Trophoblast cell (in vitro differentiated cells and primary cell): ENCODE data around the gene TACC3.

ENCODE experiments used
- DNase-seq, 2 donors: peaks; one replicate each; pipeline ENCODE4 v3.0.0-alpha.2; 2016
- H2AFZ ChIP-seq: 2 replicates; pipeline ENCODE4 v1.6.1; 2013; ENCODE audit warnings: low read length, moderate library complexity, mild to moderate bottlenecking; ENCODE audit not compliant: insufficient read depth, poor library complexity
- H2AK5ac ChIP-seq: 2 replicates; pipeline ENCODE4 v1.6.1; 2013; ENCODE audit warnings: mild to moderate bottlenecking, low read length
- H2BK120ac ChIP-seq: 2 replicates; pipeline ENCODE4 v1.6.1; 2013; ENCODE audit warnings: low read length, mild to moderate bottlenecking, moderate library complexity; ENCODE audit not compliant: insufficient read depth, poor library complexity
- H2BK12ac ChIP-seq: 2 replicates; pipeline ENCODE4 v1.6.1; 2013; ENCODE audit warnings: mild to moderate bottlenecking, low read length, moderate library complexity
- H2BK5ac ChIP-seq: 2 replicates; pipeline ENCODE4 v1.6.1; 2013; ENCODE audit warnings: low read length, low read depth, moderate library complexity, mild to moderate bottlenecking; ENCODE audit not compliant: poor library complexity
- H3K14ac ChIP-seq: 2 replicates; pipeline ENCODE4 v1.6.1; 2013; ENCODE audit warnings: mild to moderate bottlenecking, low read length
- H3K18ac ChIP-seq: 2 replicates; pipeline ENCODE4 v1.6.1; 2013; ENCODE audit warnings: mild to moderate bottlenecking, low read length
- H3K23ac ChIP-seq: 2 replicates; pipeline ENCODE4 v1.6.1; 2013; ENCODE audit warnings: low read length
- H3K27ac ChIP-seq: 2 replicates; pipeline ENCODE4 v1.5.1; 2013; ENCODE audit warnings: low read depth, mild to moderate bottlenecking, inconsistent platforms, low read length, moderate library complexity
- H3K27me3 ChIP-seq: 2 replicates; pipeline ENCODE4 v1.6.1; 2013; ENCODE audit warnings: inconsistent platforms, mild to moderate bottlenecking, low read length, moderate library complexity; ENCODE audit not compliant: insufficient read depth
- H3K36me3 ChIP-seq, 2 experiments: 1 replicate in 1 of 2; 2 replicates in 1 of 2; pipeline ENCODE4 v1.6.1; 2013; ENCODE audit warnings: low read length in 2 of 2, mild to moderate bottlenecking in 2 of 2, moderate library complexity in 1 of 2; ENCODE audit not compliant: insufficient read depth in 2 of 2, control insufficient read depth in 1 of 2
- H3K4ac ChIP-seq: 2 replicates; pipeline ENCODE4 v1.6.1; 2013; ENCODE audit warnings: low read depth, mild to moderate bottlenecking, low read length, moderate library complexity
- H3K4me1 ChIP-seq, 2 experiments: 1 replicate in 1 of 2; 2 replicates in 1 of 2; pipeline ENCODE4 v1.6.1; 2013; ENCODE audit warnings: low read length in 2 of 2, mild to moderate bottlenecking in 2 of 2, moderate library complexity in 1 of 2; ENCODE audit not compliant: insufficient read depth in 2 of 2, control insufficient read depth in 1 of 2
- H3K4me2 ChIP-seq: 2 replicates; pipeline ENCODE4 v1.6.1; 2013; ENCODE audit warnings: inconsistent platforms, mild to moderate bottlenecking, low read length, moderate library complexity
- H3K4me3 ChIP-seq: 2 replicates; pipeline ENCODE4 v1.5.1; 2013; ENCODE audit warnings: mild to moderate bottlenecking, low read depth, low read length, inconsistent platforms
- H3K79me1 ChIP-seq: one replicate; pipeline ENCODE4 v1.6.1; 2013; ENCODE audit warnings: low read length
- H3K79me2 ChIP-seq: 2 replicates; pipeline ENCODE4 v1.6.1; 2013; ENCODE audit warnings: low read length, mild to moderate bottlenecking; ENCODE audit not compliant: control insufficient read depth, insufficient read depth, poor library complexity
- H3K9ac ChIP-seq: 2 replicates; pipeline ENCODE4 v1.6.1; 2013; ENCODE audit warnings: mild to moderate bottlenecking, low read length
- H3K9me3 ChIP-seq: 2 replicates; pipeline ENCODE4 v1.6.1; 2013; ENCODE audit warnings: low read depth, mild to moderate bottlenecking, control low read depth, inconsistent platforms, low read length; ENCODE audit not compliant: insufficient read depth
- H4K12ac ChIP-seq: 2 replicates; pipeline ENCODE4 v1.6.1; 2013; ENCODE audit warnings: low read depth, mild to moderate bottlenecking, low read length, moderate library complexity
- H4K8ac ChIP-seq: 2 replicates; pipeline ENCODE4 v1.6.1; 2013; ENCODE audit warnings: low read depth, mild to moderate bottlenecking, low read length, moderate library complexity
- H4K91ac ChIP-seq: one replicate; pipeline ENCODE4 v1.6.1; 2013; ENCODE audit warnings: low read depth, mild to moderate bottlenecking, low read length, moderate library complexity
- WGBS: extraction: QIAGEN DNeasy Blood & Tissue Kit; methylation state at CpG from one replicate; pipeline ENCODE4 v1.1.7; 2013; ENCODE audit warnings: missing lambda C conversion rate; ENCODE audit not compliant: insufficient read length, insufficient coverage; ENCODE audit errors: extremely low coverage; 5-methylcytosine and 5-hydroxymethylcytosine counted together

Gene TACC3

DNA sequence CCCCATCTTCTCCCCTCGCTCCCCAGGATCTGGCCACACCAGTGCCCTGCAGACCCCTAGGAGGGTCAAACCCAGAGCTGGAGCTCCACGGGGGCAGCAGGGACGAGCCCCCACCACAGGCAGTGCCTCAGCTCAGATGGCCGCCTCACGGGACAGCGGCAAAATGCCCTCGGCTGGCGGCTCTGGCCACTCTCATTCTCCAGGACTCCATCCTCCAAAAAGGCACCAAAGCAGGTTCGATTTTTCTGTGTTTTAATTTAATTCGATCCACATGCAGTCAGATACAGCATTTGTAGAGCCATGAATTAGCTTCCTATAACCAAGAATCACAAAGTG, 45.6 kb upstream of the TACC3 start:
- H4K12ac ChIP-seq, result no peak overlapping the region
- no peak overlapping the region for H4K91ac ChIP-seq
- no peaks in the 10 kb centered on the region for H3K27me3 ChIP-seq
- H3K18ac ChIP-seq, result no peak overlapping the region
- no peak overlapping the region for H2BK5ac ChIP-seq
- no peak overlapping the region for H3K9ac ChIP-seq
- no peaks in the 10 kb centered on the region for H3K4me1 ChIP-seq
- no peaks in the 10 kb centered on the region for H3K36me3 ChIP-seq
- no peak overlapping the region for H3K4me3 ChIP-seq
- no peaks in the 10 kb centered on the region for H3K79me2 ChIP-seq
- H2AK5ac ChIP-seq, result no peak overlapping the region
- H2BK120ac ChIP-seq, result no peak overlapping the region
- no peaks in the 10 kb centered on the region for H3K9me3 ChIP-seq
- no peak overlapping the region for H2AFZ ChIP-seq
- no peak overlapping the region for H4K8ac ChIP-seq
- H3K79me1 ChIP-seq, result no peaks in the 10 kb centered on the region
- WGBS, result no CpG with 5 or more reads among the region's 10 CpGs
- H3K4ac ChIP-seq, result no peak overlapping the region
- no peak overlapping the region for H3K4me2 ChIP-seq
- DNase-seq, result no peak
- H2BK12ac ChIP-seq, result no peak overlapping the region
- H3K27ac ChIP-seq, result no peak overlapping the region
- no peak overlapping the region for H3K23ac ChIP-seq
- no peak overlapping the region for H3K14ac ChIP-seq

DNA sequence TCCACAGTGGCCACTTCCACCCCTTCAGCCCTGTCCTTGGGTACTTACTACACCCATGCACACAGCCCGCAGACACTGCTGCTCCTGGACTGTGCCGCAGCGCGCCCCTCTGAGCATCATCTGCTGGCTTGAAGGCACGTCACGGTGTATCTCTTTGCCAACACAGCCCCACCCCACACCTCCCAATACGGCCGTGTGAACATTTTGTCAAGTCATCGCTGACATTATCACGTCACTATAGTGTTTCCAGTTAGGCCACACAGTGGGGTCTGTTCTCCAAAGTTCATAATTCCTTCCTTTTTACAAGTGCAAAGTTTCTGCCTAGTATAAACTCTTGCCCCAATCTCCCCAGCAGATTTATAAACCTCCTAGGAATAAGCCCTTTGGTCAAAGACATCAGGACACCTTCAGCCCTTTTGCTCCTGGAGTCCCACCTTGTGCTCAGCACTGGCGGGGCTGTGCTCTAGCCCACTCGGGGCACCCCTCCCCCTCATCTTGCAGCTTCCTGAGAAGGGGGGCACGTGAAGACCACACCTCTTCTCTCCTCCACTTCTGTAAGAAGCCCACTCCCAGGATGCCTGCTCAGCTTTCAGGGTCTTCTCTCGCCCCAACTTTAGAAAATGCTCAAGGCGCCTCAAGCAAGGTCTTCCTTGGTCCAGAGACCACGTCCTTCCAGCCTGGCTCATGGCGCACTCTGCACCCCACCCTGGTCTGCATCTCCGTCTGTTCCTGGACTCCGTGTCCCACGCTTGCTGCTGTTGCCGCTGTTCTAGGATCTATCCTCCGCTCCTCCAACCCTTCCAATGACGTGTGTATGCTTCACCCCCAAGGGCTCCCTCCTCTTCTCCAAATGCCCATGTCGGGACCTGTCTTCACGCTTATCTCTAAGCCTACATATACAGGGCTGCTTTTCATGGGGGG, 44.5 kb upstream of the TACC3 start:
- no peak overlapping the region for H3K4ac ChIP-seq
- no peaks in the 10 kb centered on the region for H3K79me1 ChIP-seq
- H3K18ac ChIP-seq, result no peak overlapping the region
- no peak for DNase-seq
- no peak overlapping the region for H3K27ac ChIP-seq
- H4K12ac ChIP-seq, result no peak overlapping the region
- H3K4me2 ChIP-seq, result no peak overlapping the region
- no peaks in the 10 kb centered on the region for H3K4me1 ChIP-seq
- H3K9me3 ChIP-seq, result no peaks in the 10 kb centered on the region
- no peaks in the 10 kb centered on the region for H3K27me3 ChIP-seq
- H4K8ac ChIP-seq, result no peak overlapping the region
- no peak overlapping the region for H3K4me3 ChIP-seq
- no peaks in the 10 kb centered on the region for H3K79me2 ChIP-seq
- no peak overlapping the region for H3K14ac ChIP-seq
- no peak overlapping the region for H3K23ac ChIP-seq
- H4K91ac ChIP-seq, result no peak overlapping the region
- no peak overlapping the region for H3K9ac ChIP-seq
- no peak overlapping the region for H2BK12ac ChIP-seq
- no peak overlapping the region for H2BK120ac ChIP-seq
- H2BK5ac ChIP-seq, result no peak overlapping the region
- no peaks in the 10 kb centered on the region for H3K36me3 ChIP-seq
- H2AFZ ChIP-seq, result no peak overlapping the region
- H2AK5ac ChIP-seq, result no peak overlapping the region
- WGBS, result no CpG with 5 or more reads among the region's 25 CpGs

DNA sequence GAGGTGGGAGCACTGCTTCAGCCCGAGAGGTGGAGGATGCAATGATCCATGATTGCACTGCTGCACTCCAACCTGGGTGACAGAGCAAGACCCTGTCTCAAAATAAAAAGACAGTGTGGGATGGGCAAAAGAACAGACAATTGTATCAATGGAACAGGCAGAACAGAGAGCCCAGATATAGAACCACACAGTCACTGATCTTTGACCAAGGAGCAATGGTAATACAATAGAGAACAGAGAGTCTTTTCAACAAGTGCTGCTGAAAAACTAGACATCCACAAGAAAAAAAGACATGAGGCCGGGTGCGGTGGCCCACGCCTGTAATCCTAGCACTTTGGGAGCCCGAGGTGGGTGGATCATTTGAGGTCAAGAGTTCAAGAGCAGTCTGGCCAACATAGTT, 43.1 kb upstream of the TACC3 start:
- no CpG with 5 or more reads among the region's 5 CpGs for WGBS

DNA sequence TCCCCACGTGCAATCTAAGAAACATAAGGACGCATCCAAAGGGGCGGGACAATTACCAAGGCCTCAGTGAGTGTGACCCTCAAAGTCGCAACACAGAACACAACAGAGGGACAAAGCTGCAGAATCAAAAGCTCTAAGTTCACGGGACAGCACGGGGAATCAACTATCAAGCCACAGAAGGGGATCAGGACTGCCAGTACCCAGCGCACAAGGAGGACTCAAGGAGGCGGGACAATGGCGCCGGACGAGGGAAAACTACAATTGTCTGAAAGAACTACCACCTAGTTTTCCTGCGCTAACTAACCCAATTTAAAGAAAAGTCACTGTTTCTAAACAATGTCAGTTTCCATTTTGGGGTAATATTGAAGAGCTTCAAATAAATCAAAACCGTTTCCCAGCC, 38.5 kb upstream of the TACC3 start:
- no peaks in the 10 kb centered on the region for H3K9me3 ChIP-seq
- no peak overlapping the region for H4K12ac ChIP-seq
- H3K4me3 ChIP-seq, result no peak overlapping the region
- no peak overlapping the region for H3K9ac ChIP-seq
- peaks cover 7% of the 10 kb centered on the region for H3K79me1 ChIP-seq
- no peak overlapping the region for H2AK5ac ChIP-seq
- no peak overlapping the region for H4K91ac ChIP-seq
- H3K36me3 ChIP-seq, result no peaks in the 10 kb centered on the region
- H2AFZ ChIP-seq, result no peak overlapping the region
- H3K23ac ChIP-seq, result no peak overlapping the region
- H3K79me2 ChIP-seq, result no peaks in the 10 kb centered on the region
- no peak overlapping the region for H2BK5ac ChIP-seq
- no peak overlapping the region for H2BK120ac ChIP-seq
- H3K14ac ChIP-seq, result no peak overlapping the region
- no peak overlapping the region for H3K18ac ChIP-seq
- peaks cover 6% of the 10 kb centered on the region for H3K27me3 ChIP-seq
- no CpG with 5 or more reads among the region's 13 CpGs for WGBS
- peaks cover 11% of the 10 kb centered on the region in 2 experiments for H3K4me1 ChIP-seq
- H4K8ac ChIP-seq, result no peak overlapping the region
- no peak overlapping the region for H3K27ac ChIP-seq
- H3K4ac ChIP-seq, result no peak overlapping the region
- DNase-seq, result no peak
- no peak overlapping the region for H3K4me2 ChIP-seq
- no peak overlapping the region for H2BK12ac ChIP-seq

More for the DNA sequence above, 43.1 kb upstream of the TACC3 start:
- H2BK120ac ChIP-seq, result no peak overlapping the region
- H3K79me2 ChIP-seq, result no peaks in the 10 kb centered on the region
- no peaks in the 10 kb centered on the region for H3K27me3 ChIP-seq
- no peak overlapping the region for H2AK5ac ChIP-seq
- no peaks in the 10 kb centered on the region for H3K4me1 ChIP-seq
- no peak overlapping the region for H3K23ac ChIP-seq
- H3K4me3 ChIP-seq, result no peak overlapping the region
- no peak overlapping the region for H3K27ac ChIP-seq
- H2BK5ac ChIP-seq, result no peak overlapping the region
- H3K4me2 ChIP-seq, result no peak overlapping the region
- H3K18ac ChIP-seq, result no peak overlapping the region
- H4K12ac ChIP-seq, result no peak overlapping the region
- H3K9ac ChIP-seq, result no peak overlapping the region
- no peaks in the 10 kb centered on the region for H3K9me3 ChIP-seq
- DNase-seq, result no peak
- H3K36me3 ChIP-seq, result no peaks in the 10 kb centered on the region
- H3K14ac ChIP-seq, result no peak overlapping the region
- H2BK12ac ChIP-seq, result no peak overlapping the region
- no peak overlapping the region for H3K4ac ChIP-seq
- H4K8ac ChIP-seq, result no peak overlapping the region
- H2AFZ ChIP-seq, result no peak overlapping the region
- H3K79me1 ChIP-seq, result no peaks in the 10 kb centered on the region
- no peak overlapping the region for H4K91ac ChIP-seq
